Epithelial cell of proximal tubule (primary cell): ENCODE measurements around the gene GALNT9. TPM values are rescaled to one million over a fixed set of nuclear protein-coding genes. Genes with fewer than 3 reads are reported as not detected.

ENCODE experiments used
- DNase-seq: peaks from one replicate; pipeline ENCODE4 v3.0.0-alpha.2; 2011; ENCODE audit warnings: low read depth
- H3K4me3 ChIP-seq: 2 replicates; pipeline ENCODE4 v1.5.1; 2011; ENCODE audit warnings: low read depth, mild to moderate bottlenecking, low read length
- total RNA-seq: library from RNA; depleted of rRNA; stranded (reverse); fragments of >200 nt; gene quantifications from 2 replicates; pipeline ENCODE4 v1.2.3, GENCODE V29; 2015
- TF ChIP-seq, protein P1 (sequence below): conservative IDR thresholded peaks from 2 replicates; pipeline ENCODE4 v1.5.1; 2012; ENCODE audit warnings: low read depth, mild to moderate bottlenecking, low read length

GALNT9 gene
- total RNA-seq, 1 donor from 2014 or later = not detected

- TF ChIP-seq, protein P1, sequence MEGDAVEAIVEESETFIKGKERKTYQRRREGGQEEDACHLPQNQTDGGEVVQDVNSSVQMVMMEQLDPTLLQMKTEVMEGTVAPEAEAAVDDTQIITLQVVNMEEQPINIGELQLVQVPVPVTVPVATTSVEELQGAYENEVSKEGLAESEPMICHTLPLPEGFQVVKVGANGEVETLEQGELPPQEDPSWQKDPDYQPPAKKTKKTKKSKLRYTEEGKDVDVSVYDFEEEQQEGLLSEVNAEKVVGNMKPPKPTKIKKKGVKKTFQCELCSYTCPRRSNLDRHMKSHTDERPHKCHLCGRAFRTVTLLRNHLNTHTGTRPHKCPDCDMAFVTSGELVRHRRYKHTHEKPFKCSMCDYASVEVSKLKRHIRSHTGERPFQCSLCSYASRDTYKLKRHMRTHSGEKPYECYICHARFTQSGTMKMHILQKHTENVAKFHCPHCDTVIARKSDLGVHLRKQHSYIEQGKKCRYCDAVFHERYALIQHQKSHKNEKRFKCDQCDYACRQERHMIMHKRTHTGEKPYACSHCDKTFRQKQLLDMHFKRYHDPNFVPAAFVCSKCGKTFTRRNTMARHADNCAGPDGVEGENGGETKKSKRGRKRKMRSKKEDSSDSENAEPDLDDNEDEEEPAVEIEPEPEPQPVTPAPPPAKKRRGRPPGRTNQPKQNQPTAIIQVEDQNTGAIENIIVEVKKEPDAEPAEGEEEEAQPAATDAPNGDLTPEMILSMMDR = no peak
- DNase-seq = no peak
- no peak overlapping the region for H3K4me3 ChIP-seq
These were observed 143.1 kb downstream of the GALNT9 start for GRCh38 chr12:132186208-132186856.

- TF ChIP-seq, protein P1 = no peak
- no peak for DNase-seq
- no peak overlapping the region for H3K4me3 ChIP-seq
These were observed 143.7 kb downstream of the GALNT9 start for GRCh38 chr12:132185705-132186104.

- TF ChIP-seq, protein P1 = no peak
- no peak overlapping the region for H3K4me3 ChIP-seq
- DNase-seq = no peak
These were observed 146.6 kb downstream of the GALNT9 start for GRCh38 chr12:132182711-132183365.

DNA sequence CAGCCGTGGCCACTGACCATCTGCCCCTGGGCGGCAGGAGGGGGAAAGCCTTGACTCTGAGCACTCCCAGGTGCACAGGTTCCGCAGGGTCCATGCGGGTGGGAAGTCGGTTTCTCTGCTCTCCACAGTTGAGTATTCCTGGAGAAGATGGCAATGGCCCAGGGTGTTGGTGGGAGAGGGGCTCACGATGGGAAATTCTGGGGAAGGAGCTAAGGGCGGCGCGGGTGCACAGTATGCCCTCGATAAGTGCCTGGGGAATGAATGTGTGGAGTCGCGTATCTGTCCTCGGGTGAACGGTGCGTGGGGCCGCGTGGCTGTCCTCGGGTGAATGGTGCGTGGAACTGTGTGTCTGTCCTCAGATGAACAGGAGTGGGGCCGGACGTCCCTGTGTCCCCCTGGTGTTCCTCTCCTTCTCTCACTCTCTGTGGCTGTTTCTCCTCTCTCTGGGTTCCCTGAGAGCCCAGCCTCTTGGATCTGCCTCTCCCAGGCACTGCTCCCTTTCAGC is 147.1 kb downstream of the GALNT9 start:
- no peak for DNase-seq
- TF ChIP-seq, protein P1 = no peak

DNA sequence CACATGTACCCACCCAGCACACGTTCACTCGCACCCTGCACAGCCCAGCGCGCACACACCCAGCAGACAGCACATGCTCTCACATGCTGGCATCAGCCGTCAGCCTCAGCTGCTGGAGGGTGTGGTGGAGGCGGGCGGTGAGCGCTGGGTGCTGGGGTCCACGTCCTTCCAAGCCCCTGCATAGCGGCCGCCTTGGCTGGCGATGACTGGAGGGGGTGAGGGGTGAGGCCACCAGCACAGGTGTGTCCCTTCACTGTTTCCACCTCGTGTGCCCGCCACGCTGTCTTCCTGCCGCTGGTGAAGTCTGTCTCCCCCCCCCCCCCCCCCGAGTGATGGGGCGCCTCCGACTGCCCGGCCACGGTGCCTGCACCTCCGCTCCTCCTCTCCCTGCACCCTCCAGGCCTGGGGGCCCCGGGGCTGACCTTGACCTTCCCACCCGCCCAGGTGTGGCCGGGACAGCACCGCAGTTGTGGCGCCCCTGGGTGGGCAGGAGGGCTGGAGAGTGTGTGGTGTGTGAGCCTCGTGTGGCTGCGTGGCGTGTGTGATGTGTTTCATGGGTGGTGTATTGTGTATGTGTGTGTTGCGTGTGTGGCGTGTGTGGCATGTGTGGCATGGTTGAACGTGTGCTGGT is 147.7 kb downstream of the GALNT9 start:
- DNase-seq = no peak
- TF ChIP-seq, protein P1 = no peak
- no peak overlapping the region for H3K4me3 ChIP-seq

More for the DNA sequence above, 147.1 kb downstream of the GALNT9 start:
- H3K4me3 ChIP-seq = no peak overlapping the region

DNA sequence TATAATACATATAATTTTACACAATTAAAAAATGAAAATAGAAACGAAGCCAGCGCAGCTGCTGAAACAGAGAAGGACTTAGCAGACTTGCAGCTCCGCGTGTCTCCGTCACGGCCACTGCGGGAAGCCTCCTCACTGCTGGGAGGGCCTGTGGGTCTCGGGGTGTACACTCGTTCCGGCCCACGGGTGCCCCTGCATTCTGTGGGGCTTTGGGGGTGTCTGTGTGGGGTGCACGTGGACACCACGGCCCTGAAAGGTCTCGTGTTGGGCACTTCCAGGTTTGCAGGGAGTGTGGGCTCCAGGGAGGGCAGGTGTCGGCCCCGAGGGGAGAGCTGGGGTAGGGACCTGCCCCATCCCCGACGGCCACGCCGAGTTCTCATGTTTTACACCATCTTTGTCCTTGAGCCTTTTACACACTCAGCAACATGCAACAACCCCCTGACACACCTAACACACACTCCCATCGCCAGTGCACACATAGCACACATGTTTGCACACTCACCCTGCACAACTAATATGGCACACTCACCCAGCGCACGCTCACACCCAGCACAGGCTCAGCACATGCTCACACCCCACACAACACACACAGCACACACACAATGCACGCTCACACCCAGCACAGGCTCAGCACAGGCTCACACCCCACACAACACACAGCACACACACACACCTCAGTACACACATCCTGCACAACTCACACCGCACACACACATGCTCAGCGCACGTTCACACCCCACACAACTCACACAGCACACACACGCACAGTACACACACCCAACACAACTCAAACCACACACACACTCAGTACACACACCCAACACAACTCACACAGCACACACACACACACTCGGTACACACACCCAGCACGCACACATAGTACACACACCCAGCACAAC is 148.5 kb downstream of the GALNT9 start:
- H3K4me3 ChIP-seq = no peak overlapping the region
- no peak for DNase-seq
- TF ChIP-seq, protein P1 = no peak
